ENCODE measurements around the gene ACADM. TPM values are rescaled to one million over a fixed set of nuclear protein-coding genes. Genes with fewer than 3 reads are reported as not detected.

The ACADM gene
- polyA plus RNA-seq, 3 donors = 7.1 to 32.1 (median 31.3) TPM

- intact Hi-C loops (cut with micrococcal nuclease) = no loop called here
- H3K9me3 Mint-ChIP-seq = no peaks in the 10 kb centered on the region
- H3K79me2 ChIP-seq (ENCODE audit: insufficient read depth, low read length) = peaks cover 50% of the 10 kb centered on the region
- no peak overlapping the region for H3K4me3 ChIP-seq (replicated peaks in 1 of 3; ENCODE audit: low read depth in 2 of 3, low read length in 3 of 3)
- no peak overlapping the region for H3K9ac ChIP-seq (ENCODE audit: insufficient read depth, low read length, poor library complexity, severe bottlenecking)
- no peak overlapping the region for H3K4me3 Mint-ChIP-seq
- DNase-seq = no peak
- peaks cover 0 to 1% of the 10 kb centered on the region in 2 donors for H3K4me1 ChIP-seq (ENCODE audit: control insufficient read depth in 1 of 2, insufficient read depth in 2 of 2, low read length in 2 of 2)
- no peak overlapping the region for H2AFZ ChIP-seq (ENCODE audit: insufficient read depth, low read depth, low read length, poor library complexity, severe bottlenecking)
- no peaks in the 10 kb centered on the region for H3K9me3 ChIP-seq (replicated peaks in 1 of 2; ENCODE audit: control insufficient read depth in 1 of 2, insufficient read depth in 1 of 2, low read length in 2 of 2)
- H4K20me1 ChIP-seq (ENCODE audit: insufficient read depth, low read length) = no peaks in the 10 kb centered on the region
- no peak for TF ChIP-seq CTCF (IDR thresholded peaks at IDR 0.05)
- peak overlapping the region in 2 of 7 donors; percentile 10 to 83 for H3K27ac Mint-ChIP-seq
- peak overlapping the region in 1 of 2 donors; percentile 4 for H3K27ac ChIP-seq (ENCODE audit: low read depth in 1 of 2, low read length in 2 of 2)
- no CpG with 5 or more reads among the region's 4 CpGs for WGBS (ENCODE audit: insufficient coverage)
- no peaks in the 10 kb centered on the region for H3K27me3 ChIP-seq (ENCODE audit: control insufficient read depth in 2 of 2, insufficient read depth in 2 of 2, low read length in 2 of 2)
- H3K36me3 Mint-ChIP-seq = peaks cover 30 to 53% of the 10 kb centered on the region in 2 donors
- H3K36me3 ChIP-seq (replicated peaks in 1 of 2; ENCODE audit: control insufficient read depth in 1 of 2, insufficient read depth in 2 of 2, low read length in 2 of 2) = peaks cover 38 to 47% of the 10 kb centered on the region in 2 donors
- H3K4me1 Mint-ChIP-seq = peaks cover 7% of the 10 kb centered on the region
- H3K4me2 ChIP-seq (replicated peaks; ENCODE audit: extremely low read depth, low read length, poor library complexity, severe bottlenecking) = no peak overlapping the region
- no peaks in the 10 kb centered on the region for H3K27me3 Mint-ChIP-seq (ENCODE audit: low read depth in 3 of 3)
Measured at GRCh38 chr1:75731881-75732280, 7.4 kb downstream of the ACADM start.

DNA sequence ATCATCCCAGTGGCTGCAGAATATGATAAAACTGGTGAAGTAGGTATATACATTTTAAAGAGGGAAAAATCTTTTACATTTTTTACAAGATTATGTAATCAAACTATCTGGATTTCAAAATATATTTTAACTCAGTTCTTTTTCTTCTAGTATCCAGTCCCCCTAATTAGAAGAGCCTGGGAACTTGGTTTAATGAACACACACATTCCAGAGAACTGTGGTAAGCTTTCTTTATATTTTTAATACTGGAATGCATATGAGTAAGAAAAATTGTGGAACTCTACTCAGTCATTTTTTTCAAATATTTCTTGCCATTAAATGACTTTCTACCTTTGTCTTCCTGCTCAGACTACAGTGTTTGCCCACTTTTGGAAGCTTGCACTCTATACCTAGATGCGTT is 8.2 kb downstream of the ACADM start:
- intact Hi-C loops (cut with micrococcal nuclease) = no loop called here
- H3K4me1 Mint-ChIP-seq = peaks cover 3% of the 10 kb centered on the region
- Histone ChIP-seq H2AFZ (ENCODE audit: insufficient read depth, low read depth, low read length, poor library complexity, severe bottlenecking) (no peak overlapping the region), H4K20me1 (ENCODE audit: insufficient read depth, low read length) (no peaks in the 10 kb centered on the region), H3K79me2 (ENCODE audit: insufficient read depth, low read length) (peaks cover 41% of the 10 kb centered on the region), H3K27ac (ENCODE audit: low read depth in 1 of 2, low read length in 2 of 2) (no peak overlapping the region), H3K27me3 (ENCODE audit: control insufficient read depth in 2 of 2, insufficient read depth in 2 of 2, low read length in 2 of 2) (no peaks in the 10 kb centered on the region), H3K36me3 (replicated peaks in 1 of 2; ENCODE audit: control insufficient read depth in 1 of 2, insufficient read depth in 2 of 2, low read length in 2 of 2) (peaks cover 44 to 51% of the 10 kb centered on the region in 2 donors), H3K4me2 (replicated peaks; ENCODE audit: extremely low read depth, low read length, poor library complexity, severe bottlenecking) (no peak overlapping the region), H3K4me1 (ENCODE audit: control insufficient read depth in 1 of 2, insufficient read depth in 2 of 2, low read length in 2 of 2) (no peaks in the 10 kb centered on the region), H3K9ac (ENCODE audit: insufficient read depth, low read length, poor library complexity, severe bottlenecking) (no peak overlapping the region), H3K4me3 (replicated peaks in 1 of 3; ENCODE audit: low read depth in 2 of 3, low read length in 3 of 3) (no peak overlapping the region), H3K9me3 (replicated peaks in 1 of 2; ENCODE audit: control insufficient read depth in 1 of 2, insufficient read depth in 1 of 2, low read length in 2 of 2) (no peaks in the 10 kb centered on the region)
- H3K9me3 Mint-ChIP-seq = no peaks in the 10 kb centered on the region
- H3K27ac Mint-ChIP-seq = no peak overlapping the region
- no peak overlapping the region for H3K4me3 Mint-ChIP-seq
- H3K27me3 Mint-ChIP-seq (ENCODE audit: low read depth in 3 of 3) = no peaks in the 10 kb centered on the region
- WGBS (ENCODE audit: insufficient coverage) = no CpG with 5 or more reads among the region's 1 CpG
- no peak for DNase-seq
- no peak for TF ChIP-seq CTCF (IDR thresholded peaks at IDR 0.05)
- peaks cover 34 to 57% of the 10 kb centered on the region in 2 donors for H3K36me3 Mint-ChIP-seq

Data from CD14-positive monocyte (primary cell).